Kidney (tissue), 14 donors: ENCODE data around the gene GNA15. TPM values are rescaled to one million over a fixed set of nuclear protein-coding genes. Genes with fewer than 3 reads are reported as not detected.
A peak's percentile ranks its signal among the peaks of the same experiment; 100 is the strongest.

Experiments
- DNase-seq, 5 donors: peaks; one replicate each; pipeline ENCODE4 v3.0.0-alpha.2; 2013 to 2020
- FAIRE-seq: peaks from 2 replicates; lab custom pipeline; 2012; peaks lifted over from hg19 to GRCh38; lab: Jason Lieb, UNC
- H3K27ac ChIP-seq, 2 donors: one replicate each; pipeline ENCODE4 v1.7.0; 2013; ENCODE audit warnings: low read depth in 2 of 2, low read length in 2 of 2, inconsistent platforms in 1 of 2
- H3K27me3 ChIP-seq: one replicate; pipeline ENCODE4 v1.7.1; 2013; ENCODE audit warnings: low read length, inconsistent platforms; ENCODE audit not compliant: control insufficient read depth, insufficient read depth
- H3K36me3 ChIP-seq, 3 donors: one replicate each; pipeline versions ENCODE4 v1.7.0 to v1.7.1; 2013; ENCODE audit warnings: low read length in 3 of 3, control low read depth in 1 of 3, inconsistent platforms in 1 of 3; ENCODE audit not compliant: insufficient read depth in 3 of 3, control insufficient read depth in 2 of 3
- H3K4me1 ChIP-seq, 3 donors: one replicate each; pipeline versions ENCODE4 v1.7.0 to v1.7.1; 2013; ENCODE audit warnings: low read length in 3 of 3, inconsistent platforms in 1 of 3, low read depth in 1 of 3; ENCODE audit not compliant: control insufficient read depth in 2 of 3, insufficient read depth in 2 of 3
- H3K4me3 ChIP-seq, 3 donors: one replicate each; pipeline versions ENCODE4 v1.7.0 to v1.8.1; 2013; ENCODE audit warnings: low read length in 3 of 3, control low read depth in 1 of 3, inconsistent platforms in 1 of 3
- H3K9ac ChIP-seq, 3 donors: one replicate each; pipeline versions ENCODE4 v1.7.0 to v1.7.1; 2013; ENCODE audit warnings: low read length in 3 of 3, control low read depth in 1 of 3, inconsistent platforms in 1 of 3
- H3K9me3 ChIP-seq, 3 donors: one replicate each; pipeline versions ENCODE4 v1.7.0 to v1.7.1; 2013; ENCODE audit warnings: low read length in 3 of 3, control low read depth in 1 of 3, inconsistent platforms in 1 of 3; ENCODE audit not compliant: control insufficient read depth in 2 of 3, insufficient read depth in 1 of 3
- CTCF ChIP-seq: IDR thresholded peaks from 3 replicates; pipeline ENCODE4 v1.5.1; 2012; ENCODE audit warnings: mild to moderate bottlenecking, moderate library complexity, borderline replicate concordance; ENCODE audit not compliant: insufficient read depth; ENCODE audit errors: extremely low read depth
- intact Hi-C: fragments of 100-400 bp; cut with DNase I; formaldehyde crosslinking; loops from one replicate; pipeline ENCODE4 v1.11.1; 2022
- polyA plus RNA-seq: library from polyadenylated mRNA; stranded (reverse); fragments of 350-450 nt; fragmentation: Illumina TruSeq; extraction: RNeasy Lipid Tissue Mini Kit (QIAGEN cat#74804); gene quantifications from one replicate; pipeline ENCODE4 v1.2.3, GENCODE V29; 2014; ENCODE audit warnings: low read depth, low replicate concordance; ENCODE audit not compliant: insufficient read depth
- total RNA-seq: library from RNA; stranded (reverse); fragmentation: NEBNext Ultra II Directional; extraction: Animal tissue kit (Norgen Biotek cat#: 25700); gene quantifications from one replicate; pipeline ENCODE4 v1.2.1, GENCODE V29; 2021
- donor health status: control.
- donor health status: control.
- donor health status: control.
- donor health status: control.
- donor health status: control.
- donor health status: DM: yes; HTN: yes; CAD: no.
- donor health status: Normal renal cell carcinoma (clear cell type).

Gene GNA15
- total and polyA plus RNA-seq, 2 donors from 2014 or later: 1.7 to 8.7 TPM

- no peaks in the 10 kb centered on the region for H3K27me3 ChIP-seq
- no peaks in the 10 kb centered on the region for H3K36me3 ChIP-seq
- peak in 2 of 5 donors; percentile 74 to 81 for DNase-seq
- H3K9ac ChIP-seq: peak overlapping the region; percentile 50 to 95 (median 76)
- H3K27ac ChIP-seq: peak overlapping the region; percentile 57 to 72
- H3K9me3 ChIP-seq: no peaks in the 10 kb centered on the region
- peak overlapping the region; percentile 68 to 85 (median 85) for H3K4me3 ChIP-seq
- FAIRE-seq: no peak
- no peak for TF ChIP-seq CTCF
- intact Hi-C loops: no loop called here
- H3K4me1 ChIP-seq: peaks cover 0 to 45% (median 21%) of the 10 kb centered on the region in 3 donors
Measured at GRCh38 chr19:3094601-3095440, 41.0 kb upstream of the GNA15 start.

GRCh38 chr19:3095441-3096191 lies 40.2 kb upstream of the GNA15 start:
- peak in 2 of 5 donors; percentile 65 to 77 for DNase-seq
- Histone ChIP-seq H3K27me3 (no peaks in the 10 kb centered on the region), H3K9me3 (no peaks in the 10 kb centered on the region), H3K36me3 (no peaks in the 10 kb centered on the region), H3K27ac (peak overlapping the region; percentile 57 to 72), H3K4me3 (peak overlapping the region; percentile 68 to 85 (median 85)), H3K9ac (peak overlapping the region; percentile 50 to 95 (median 76)), H3K4me1 (peaks cover 0 to 51% (median 21%) of the 10 kb centered on the region in 3 donors)
- intact Hi-C loops: no loop called here
- TF ChIP-seq CTCF: no peak
- no peak for FAIRE-seq

GRCh38 chr19:3096267-3096901 lies 39.4 kb upstream of the GNA15 start:
- intact Hi-C loops: no loop called here
- peak overlapping the region in 2 of 3 donors; percentile 2 to 85 for H3K4me3 ChIP-seq
- peak overlapping the region; percentile 26 to 51 for H3K27ac ChIP-seq
- H3K9me3 ChIP-seq: no peaks in the 10 kb centered on the region
- H3K9ac ChIP-seq: peak overlapping the region in 1 of 3 donors; percentile 95
- H3K27me3 ChIP-seq: no peaks in the 10 kb centered on the region
- FAIRE-seq: no peak
- peak in 2 of 5 donors; percentile 58 to 59 for DNase-seq
- TF ChIP-seq CTCF: no peak
- no peaks in the 10 kb centered on the region for H3K36me3 ChIP-seq
- H3K4me1 ChIP-seq: peaks cover 0 to 57% (median 21%) of the 10 kb centered on the region in 3 donors
